ENCODE measurements around the gene ITPR2. TPM values are rescaled to one million over a fixed set of nuclear protein-coding genes. Genes with fewer than 3 reads are reported as not detected.

Gene ITPR2
- polyA plus RNA-seq, 2 of the 4 experiments (the other 2 are of a cell fraction) = 3.1 to 8.1 TPM

GRCh38 chr12:26373606-26374495 lies 459.1 kb downstream of the ITPR2 start:
- H3K4me1 ChIP-seq = peaks cover 10% of the 10 kb centered on the region
- no peak overlapping the region for H3K27ac ChIP-seq
- no peaks in the 10 kb centered on the region for H3K9me3 ChIP-seq
- no peak for FAIRE-seq
- no peak for DNase-seq (ENCODE audit: low read depth in 1 of 2, low spot score in 1 of 2)
- no peak overlapping the region for H3K4me3 ChIP-seq
- CTCF ChIA-PET = no interaction called here
- no peak overlapping the region for H3K4me2 ChIP-seq
- no peak for ATAC-seq
- WGBS (ENCODE audit: missing lambda C conversion rate) = 92% methylated on average over 7 of the region's 7 CpGs
- TF ChIP-seq RCOR1 (IDR thresholded peaks at IDR 0.05; ENCODE audit: low read depth, low read length) = no peak
- no peak for TF ChIP-seq ZNF302 (CRISPR knock-in tag; IDR thresholded peaks at IDR 0.05)
- TF ChIP-seq BHLHE40 (IDR thresholded peaks at IDR 0.05; ENCODE audit: low read depth, low read length) = no peak
- TF ChIP-seq JUN (IDR thresholded peaks at IDR 0.05) = no peak
- TF ChIP-seq, protein P1, sequence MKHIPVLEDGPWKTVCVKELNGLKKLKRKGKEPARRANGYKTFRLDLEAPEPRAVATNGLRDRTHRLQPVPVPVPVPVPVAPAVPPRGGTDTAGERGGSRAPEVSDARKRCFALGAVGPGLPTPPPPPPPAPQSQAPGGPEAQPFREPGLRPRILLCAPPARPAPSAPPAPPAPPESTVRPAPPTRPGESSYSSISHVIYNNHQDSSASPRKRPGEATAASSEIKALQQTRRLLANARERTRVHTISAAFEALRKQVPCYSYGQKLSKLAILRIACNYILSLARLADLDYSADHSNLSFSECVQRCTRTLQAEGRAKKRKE (CRISPR knock-in tag; IDR thresholded peaks at IDR 0.05; ENCODE audit: low read depth) = no peak
- no peak for TF ChIP-seq PHF8 (IDR thresholded peaks at IDR 0.05; ENCODE audit: borderline replicate concordance, low read depth)
- no peak for TF ChIP-seq HDAC2 (IDR thresholded peaks at IDR 0.05)
- TF ChIP-seq NPAS2 (CRISPR knock-in tag; IDR thresholded peaks at IDR 0.05; ENCODE audit: borderline replicate concordance) = no peak
- POLR2A ChIA-PET = no interaction called here

DNA sequence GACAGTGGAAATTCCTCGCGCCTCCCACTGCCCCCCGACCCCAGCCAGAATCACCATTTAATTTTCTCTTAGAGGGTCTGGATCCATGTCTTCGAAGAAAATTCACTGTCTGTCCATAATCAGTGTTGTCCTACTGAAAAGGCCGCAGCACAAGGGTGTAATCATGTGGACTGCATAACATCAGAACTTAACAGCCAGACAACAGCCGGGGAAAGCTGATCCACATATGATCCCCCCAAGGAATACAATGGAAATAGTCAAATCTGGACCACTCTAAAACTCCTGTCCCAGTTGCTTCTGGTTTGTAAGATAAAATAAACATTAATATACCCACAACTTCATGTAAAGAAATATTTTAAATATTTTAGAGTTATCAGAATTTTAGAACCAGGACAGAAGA lies 460.1 kb downstream of the ITPR2 start:
- 79% methylated on average over 6 of the region's 6 CpGs for WGBS (ENCODE audit: missing lambda C conversion rate)
- FAIRE-seq = no peak
- Histone ChIP-seq H3K4me2 (no peak overlapping the region), H3K4me3 (no peak overlapping the region), H3K27ac (no peak overlapping the region), H3K4me1 (peaks cover 10% of the 10 kb centered on the region), H3K9me3 (no peaks in the 10 kb centered on the region)
- POLR2A ChIA-PET = no interaction called here
- DNase-seq (ENCODE audit: low read depth in 1 of 2, low spot score in 1 of 2) = no peak
- CTCF ChIA-PET = no interaction called here
- no peak for ATAC-seq
- no peak for TF ChIP-seq FOSB (CRISPR knock-in tag; IDR thresholded peaks at IDR 0.05)
- TF ChIP-seq KDM5A (IDR thresholded peaks at IDR 0.05) = no peak
- TF ChIP-seq CBX8 (IDR thresholded peaks at IDR 0.05) = no peak
- TF ChIP-seq USF2 (IDR thresholded peaks at IDR 0.05) = no peak

GRCh38 chr12:26370098-26370497 lies 462.9 kb downstream of the ITPR2 start:
- Histone ChIP-seq H3K27ac (peak overlapping the region; percentile 22 to 74; a peak in 3 of 6 replicates), H3K4me1 (peaks cover 10% of the 10 kb centered on the region), H3K9me3 (no peaks in the 10 kb centered on the region), H3K4me2 (peak overlapping the region; percentile 6; the same call in 1 of the 3 replicates), H3K4me3 (no peak overlapping the region)
- POLR2A ChIA-PET = no interaction called here
- ATAC-seq = peak in 1 of 2 experiments; percentile 44; a peak in 2 of 6 replicates
- no peak for FAIRE-seq
- no peak for DNase-seq (ENCODE audit: low read depth in 1 of 2, low spot score in 1 of 2)
- 72% methylated on average over 2 of the region's 2 CpGs for whole genome bisulfite sequencing (ENCODE audit: missing lambda C conversion rate)
- CTCF ChIA-PET = no interaction called here
- TF ChIP-seq JUNB (IDR thresholded peaks at IDR 0.05) (no peak), SMC3 (IDR thresholded peaks at IDR 0.05) (no peak), MAFK (IDR thresholded peaks at IDR 0.05; ENCODE audit: partially characterized antibody) (no peak), REST (IDR thresholded peaks at IDR 0.05) (no peak), NR3C1 (IDR thresholded peaks at IDR 0.05) (no peak), NPAS2 (CRISPR knock-in tag; IDR thresholded peaks at IDR 0.05; ENCODE audit: borderline replicate concordance) (no peak), RARB (CRISPR knock-in tag; IDR thresholded peaks at IDR 0.05) (no peak), ZC3H11A (IDR thresholded peaks at IDR 0.05) (no peak), ZFP36 (IDR thresholded peaks at IDR 0.05; ENCODE audit: borderline replicate concordance, partially characterized antibody) (no peak), ZNF302 (CRISPR knock-in tag; IDR thresholded peaks at IDR 0.05) (no peak), TP53 (CRISPR knock-in tag; IDR thresholded peaks at IDR 0.05) (no peak), JUN (IDR thresholded peaks at IDR 0.05) (no peak), CBX2 (IDR thresholded peaks at IDR 0.05; ENCODE audit: borderline replicate concordance, low read depth) (no peak), EP300 (IDR thresholded peaks at IDR 0.05) (no peak)
- TF ChIP-seq, protein P2, sequence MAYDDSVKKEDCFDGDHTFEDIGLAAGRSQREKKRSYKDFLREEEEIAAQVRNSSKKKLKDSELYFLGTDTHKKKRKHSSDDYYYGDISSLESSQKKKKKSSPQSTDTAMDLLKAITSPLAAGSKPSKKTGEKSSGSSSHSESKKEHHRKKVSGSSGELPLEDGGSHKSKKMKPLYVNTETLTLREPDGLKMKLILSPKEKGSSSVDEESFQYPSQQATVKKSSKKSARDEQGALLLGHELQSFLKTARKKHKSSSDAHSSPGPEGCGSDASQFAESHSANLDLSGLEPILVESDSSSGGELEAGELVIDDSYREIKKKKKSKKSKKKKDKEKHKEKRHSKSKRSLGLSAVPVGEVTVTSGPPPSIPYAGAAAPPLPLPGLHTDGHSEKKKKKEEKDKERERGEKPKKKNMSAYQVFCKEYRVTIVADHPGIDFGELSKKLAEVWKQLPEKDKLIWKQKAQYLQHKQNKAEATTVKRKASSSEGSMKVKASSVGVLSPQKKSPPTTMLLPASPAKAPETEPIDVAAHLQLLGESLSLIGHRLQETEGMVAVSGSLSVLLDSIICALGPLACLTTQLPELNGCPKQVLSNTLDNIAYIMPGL (CRISPR knock-in tag; IDR thresholded peaks at IDR 0.05; ENCODE audit: borderline replicate concordance) = no peak
- TF ChIP-seq, protein P3, sequence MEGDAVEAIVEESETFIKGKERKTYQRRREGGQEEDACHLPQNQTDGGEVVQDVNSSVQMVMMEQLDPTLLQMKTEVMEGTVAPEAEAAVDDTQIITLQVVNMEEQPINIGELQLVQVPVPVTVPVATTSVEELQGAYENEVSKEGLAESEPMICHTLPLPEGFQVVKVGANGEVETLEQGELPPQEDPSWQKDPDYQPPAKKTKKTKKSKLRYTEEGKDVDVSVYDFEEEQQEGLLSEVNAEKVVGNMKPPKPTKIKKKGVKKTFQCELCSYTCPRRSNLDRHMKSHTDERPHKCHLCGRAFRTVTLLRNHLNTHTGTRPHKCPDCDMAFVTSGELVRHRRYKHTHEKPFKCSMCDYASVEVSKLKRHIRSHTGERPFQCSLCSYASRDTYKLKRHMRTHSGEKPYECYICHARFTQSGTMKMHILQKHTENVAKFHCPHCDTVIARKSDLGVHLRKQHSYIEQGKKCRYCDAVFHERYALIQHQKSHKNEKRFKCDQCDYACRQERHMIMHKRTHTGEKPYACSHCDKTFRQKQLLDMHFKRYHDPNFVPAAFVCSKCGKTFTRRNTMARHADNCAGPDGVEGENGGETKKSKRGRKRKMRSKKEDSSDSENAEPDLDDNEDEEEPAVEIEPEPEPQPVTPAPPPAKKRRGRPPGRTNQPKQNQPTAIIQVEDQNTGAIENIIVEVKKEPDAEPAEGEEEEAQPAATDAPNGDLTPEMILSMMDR (IDR thresholded peaks at IDR 0.05) = no peak

Measured in A549 (cell line).